Fibroblast of skin of right quadriceps (primary cell): ENCODE results near the gene GLCE.
"Not testable (repeated sequence)": the region's sequence is repeated elsewhere in the genome, so short reads cannot be mapped to it uniquely, and the experiment has no call there.

Experiments
- DNase-seq: peaks from one replicate; pipeline ENCODE4 v3.0.0-alpha.2; 2013

GLCE gene

GRCh38 chr15:69161079-69161877 lies 843 bp downstream of the GLCE start:
- peak; percentile 25 for DNase-seq

GRCh38 chr15:69161878-69162213 lies 1.4 kb downstream of the GLCE start:
- DNase-seq = no peak

- no peak for DNase-seq
Measured at GRCh38 chr15:69163141-69163669, 2.8 kb downstream of the GLCE start.

GRCh38 chr15:69164807-69165636 lies 4.6 kb downstream of the GLCE start:
- DNase-seq = peak; percentile 81

GRCh38 chr15:69165637-69166025 lies 5.2 kb downstream of the GLCE start:
- no peak for DNase-seq

- DNase-seq = no peak
Measured at GRCh38 chr15:69167218-69167846, 6.9 kb downstream of the GLCE start.

- not testable (repeated sequence) for DNase-seq
Measured at GRCh38 chr15:69168361-69168760, 7.9 kb downstream of the GLCE start.

GRCh38 chr15:69169540-69169939 lies 9.1 kb downstream of the GLCE start:
- DNase-seq = not testable (repeated sequence)

GRCh38 chr15:69170597-69170996 lies 10.2 kb downstream of the GLCE start:
- no peak for DNase-seq

GRCh38 chr15:69172847-69173246 lies 12.4 kb downstream of the GLCE start:
- DNase-seq = no peak

- DNase-seq = no peak
Measured at GRCh38 chr15:69175536-69175935, 15.1 kb downstream of the GLCE start.

- peak; percentile 76 for DNase-seq
Measured at GRCh38 chr15:69181424-69181823, 21.0 kb downstream of the GLCE start.

GRCh38 chr15:69185216-69185615 lies 24.8 kb downstream of the GLCE start:
- no peak for DNase-seq

- DNase-seq = no peak
Measured at GRCh38 chr15:69185706-69186105, 25.3 kb downstream of the GLCE start.

- no peak for DNase-seq
Measured at GRCh38 chr15:69189157-69189556, 28.7 kb downstream of the GLCE start.

GRCh38 chr15:69190091-69190490 lies 29.7 kb downstream of the GLCE start:
- no peak for DNase-seq

- no peak for DNase-seq
Measured at GRCh38 chr15:69190504-69190903, 30.1 kb downstream of the GLCE start.

GRCh38 chr15:69194025-69194827 lies 33.8 kb downstream of the GLCE start:
- peak; percentile 46 for DNase-seq

GRCh38 chr15:69194854-69195253 lies 34.4 kb downstream of the GLCE start:
- peak; percentile 7 for DNase-seq

GRCh38 chr15:69200832-69201745 lies 40.7 kb downstream of the GLCE start:
- no peak for DNase-seq

- no peak for DNase-seq
Measured at GRCh38 chr15:69206079-69206478, 45.6 kb downstream of the GLCE start.
